HG03342 (cell line): Measurements from ENCODE around the gene FSTL4.
"Not testable (repeated sequence)": the region's sequence is repeated elsewhere in the genome, so short reads cannot be mapped to it uniquely, and the experiment has no call there.

Experiments
- ATAC-seq: cut with Tn5 transposase; IDR thresholded peaks from one replicate; pipeline ENCODE4 v1.9.1; 2021; ENCODE audit warnings: mild to moderate bottlenecking, moderate library complexity; ENCODE audit not compliant: unreplicated experiment

The FSTL4 gene

DNA sequence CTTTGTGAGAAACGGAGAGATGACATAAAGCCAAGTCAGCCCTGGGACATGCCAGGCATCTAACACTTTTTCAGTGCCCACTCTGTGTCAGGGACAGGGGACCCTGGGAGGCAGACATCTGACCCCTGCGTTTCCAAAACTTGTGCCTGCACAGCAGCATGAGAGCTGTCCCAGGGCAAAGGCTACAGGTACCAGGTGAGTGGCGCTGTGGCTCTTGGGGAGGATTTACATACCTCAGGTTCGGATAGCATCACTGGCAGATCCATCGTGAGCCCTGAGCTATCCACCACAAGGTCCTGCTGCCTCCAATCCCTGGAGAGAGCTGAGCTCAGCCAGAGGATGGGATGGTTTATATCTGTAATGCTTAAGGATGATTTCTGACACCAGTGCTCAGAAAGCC lies 52.4 kb downstream of the FSTL4 start:
- no peak for ATAC-seq

DNA sequence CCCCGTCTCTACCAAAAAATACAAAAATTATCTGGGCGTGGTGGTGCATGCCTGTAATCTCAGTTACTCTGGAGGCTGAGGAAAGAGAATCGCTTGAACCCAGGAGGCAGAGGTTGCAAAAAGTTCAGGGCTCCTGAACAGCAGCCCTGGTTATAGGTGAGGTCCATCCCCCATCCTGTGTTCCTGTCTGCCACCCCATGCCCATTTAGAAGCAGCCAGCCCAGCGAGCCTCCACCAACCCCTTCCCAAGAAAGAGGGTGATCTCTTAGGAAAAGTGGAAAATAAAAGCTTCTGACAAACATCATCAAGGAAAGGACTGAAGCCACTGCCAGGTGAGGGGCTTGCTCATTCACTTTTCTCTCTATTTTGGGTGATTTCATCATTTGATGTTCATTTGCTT lies 55.8 kb downstream of the FSTL4 start:
- no peak for ATAC-seq

DNA sequence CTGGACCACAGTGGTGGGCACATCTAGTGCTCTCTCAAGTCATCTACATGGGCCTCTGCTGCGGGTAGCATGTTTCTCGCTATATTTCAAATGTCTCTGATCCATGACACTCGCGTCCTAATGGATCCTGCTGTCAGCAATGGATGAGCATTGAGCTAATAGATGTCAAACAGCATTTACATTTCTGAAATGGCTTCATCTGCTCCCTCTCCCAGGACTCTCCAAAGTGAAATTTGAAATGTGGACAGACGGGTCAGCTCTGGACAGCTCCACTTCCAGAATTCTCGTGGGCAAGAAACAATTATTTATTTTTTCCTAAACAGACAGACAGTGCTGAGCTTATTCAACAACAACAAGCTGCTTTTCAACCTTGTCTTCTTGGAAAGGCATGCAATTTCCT lies 58.1 kb downstream of the FSTL4 start:
- no peak for ATAC-seq

DNA sequence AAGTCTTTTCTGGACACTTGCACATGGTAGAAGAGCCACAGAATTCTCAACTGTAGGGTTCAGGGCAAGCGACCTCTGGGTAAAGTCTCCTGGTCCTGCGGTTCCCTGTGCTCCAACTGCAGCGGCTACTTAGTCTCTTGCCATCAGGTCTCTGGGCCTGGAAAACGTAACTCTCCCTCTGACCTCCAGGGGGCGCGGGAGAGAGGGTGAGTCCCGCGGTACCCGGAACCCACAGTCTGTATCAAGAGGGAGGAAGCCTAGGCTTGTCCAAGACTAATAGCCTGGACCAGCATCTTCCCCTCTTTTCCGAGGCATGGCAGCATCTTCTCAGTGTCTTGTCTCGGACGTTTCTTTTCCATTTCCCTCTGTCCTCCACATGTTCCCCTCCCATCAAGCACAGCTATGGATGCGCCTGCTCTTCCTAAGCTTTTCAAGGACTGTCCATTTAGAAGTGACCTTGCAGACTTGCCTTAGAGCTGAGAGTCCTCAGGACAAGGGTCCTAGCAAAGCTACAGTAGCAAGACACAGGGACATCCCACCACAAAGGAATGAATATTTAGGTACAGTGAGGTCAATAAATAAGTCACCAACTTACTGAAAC lies 59.3 kb downstream of the FSTL4 start:
- ATAC-seq = peak; percentile 63

DNA sequence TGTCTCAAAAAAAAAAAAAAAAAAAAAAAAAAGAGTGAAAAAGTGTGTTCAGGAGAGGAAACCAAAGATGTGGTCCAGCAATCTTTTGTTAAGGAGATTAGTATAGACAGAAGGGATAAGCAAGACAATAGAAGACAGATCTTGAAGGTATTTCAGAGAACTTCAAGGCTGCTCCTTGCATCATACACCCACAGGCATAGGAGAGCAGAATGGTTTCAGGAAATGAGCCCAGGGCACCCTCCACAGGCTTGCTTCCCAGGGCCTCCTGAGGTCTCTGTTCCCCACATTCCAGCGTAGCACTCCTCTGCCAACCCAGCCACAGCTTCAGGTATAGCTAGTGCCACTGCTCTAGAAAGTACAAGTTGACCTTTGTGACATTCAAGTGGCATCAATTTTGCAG lies 65.8 kb downstream of the FSTL4 start:
- no peak for ATAC-seq

DNA sequence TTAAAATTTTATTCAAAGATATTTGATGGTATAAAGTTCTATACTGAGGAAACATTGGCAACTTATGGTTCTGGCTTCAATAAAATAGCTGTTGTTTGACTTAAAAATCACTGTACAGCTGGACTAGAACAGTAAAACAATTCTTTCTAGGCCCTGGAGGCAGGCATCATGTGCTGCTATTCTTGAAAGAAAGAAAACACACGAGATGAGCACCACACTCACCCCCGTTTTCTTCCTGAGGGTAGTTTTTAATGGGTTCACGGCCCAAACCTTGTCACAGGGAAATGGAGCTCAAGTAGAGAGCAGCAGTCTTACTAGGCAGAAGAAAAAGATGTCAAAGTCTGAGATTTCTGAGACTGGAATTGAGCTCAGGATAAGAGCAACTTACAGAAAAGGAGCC lies 68.0 kb downstream of the FSTL4 start:
- ATAC-seq = no peak

DNA sequence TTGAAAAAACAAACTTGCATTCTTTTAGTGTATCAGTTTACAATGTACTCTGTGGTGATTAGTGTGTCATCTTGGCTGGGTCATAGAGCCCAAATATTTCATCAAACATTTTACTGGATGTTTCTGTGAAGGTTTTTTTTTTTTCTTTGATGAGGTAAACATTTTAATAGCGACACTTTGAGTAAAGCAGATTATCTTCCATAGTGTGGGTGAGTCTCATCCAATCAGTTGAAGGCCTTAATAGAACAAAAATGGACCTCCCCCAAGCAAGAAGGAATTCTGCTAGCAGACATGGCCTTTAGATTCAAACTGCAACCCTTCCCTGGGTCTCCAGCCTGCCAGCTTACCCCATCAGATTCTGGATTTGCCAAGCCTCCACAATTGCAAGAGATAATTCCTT lies 72.5 kb downstream of the FSTL4 start:
- no peak for ATAC-seq

DNA sequence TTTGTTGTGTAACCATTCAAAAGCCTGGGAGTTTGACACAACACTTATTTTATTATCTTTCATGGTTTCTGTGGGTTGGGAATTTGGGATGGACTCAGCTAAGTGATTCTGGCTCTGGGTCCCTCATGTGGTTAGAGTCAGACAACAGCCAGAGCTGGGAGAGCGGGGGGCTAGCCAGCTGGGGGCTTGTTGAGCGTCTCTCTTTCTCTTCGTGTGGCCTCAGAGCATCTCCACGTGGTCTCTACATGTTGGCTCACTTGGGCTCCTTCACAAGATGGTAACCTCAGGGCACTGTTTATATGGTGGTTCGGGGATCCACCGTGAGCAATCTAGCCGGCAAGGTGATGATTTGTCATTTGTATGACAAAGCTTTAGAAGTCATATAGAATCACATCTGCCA lies 73.6 kb downstream of the FSTL4 start:
- no peak for ATAC-seq

DNA sequence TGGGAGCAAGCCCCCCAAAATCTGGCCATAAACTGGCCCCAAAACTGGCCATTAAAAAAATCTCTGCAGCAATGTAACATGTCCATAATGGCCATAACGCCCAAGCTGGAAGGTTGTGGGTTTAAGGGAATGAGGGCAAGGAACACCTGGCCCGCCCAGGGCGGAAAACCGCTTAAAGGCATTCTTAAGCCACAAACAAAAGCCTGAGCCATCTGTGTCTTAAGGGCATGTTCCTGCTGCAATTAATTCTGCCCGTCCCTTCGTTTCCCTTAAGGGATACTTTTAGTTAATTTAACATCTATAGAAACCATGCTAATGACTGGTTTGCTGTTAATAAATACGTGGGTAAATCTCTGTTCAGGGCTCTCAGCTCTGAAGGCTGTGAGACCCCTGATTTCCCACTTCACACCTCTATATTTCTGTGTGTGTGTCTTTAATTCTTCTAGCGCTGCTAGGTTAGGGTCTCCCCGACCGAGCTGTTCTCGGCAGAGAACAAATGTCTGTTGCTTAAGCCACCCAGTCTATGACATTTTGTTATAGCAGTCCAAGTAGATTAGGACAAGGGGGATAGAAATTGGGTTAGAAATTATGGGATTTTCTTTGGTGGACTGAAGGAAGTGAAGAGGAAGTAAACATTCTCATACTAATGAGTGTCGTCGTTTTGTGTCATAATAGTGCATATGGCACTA lies 77.0 kb downstream of the FSTL4 start:
- not testable (repeated sequence) for ATAC-seq

DNA sequence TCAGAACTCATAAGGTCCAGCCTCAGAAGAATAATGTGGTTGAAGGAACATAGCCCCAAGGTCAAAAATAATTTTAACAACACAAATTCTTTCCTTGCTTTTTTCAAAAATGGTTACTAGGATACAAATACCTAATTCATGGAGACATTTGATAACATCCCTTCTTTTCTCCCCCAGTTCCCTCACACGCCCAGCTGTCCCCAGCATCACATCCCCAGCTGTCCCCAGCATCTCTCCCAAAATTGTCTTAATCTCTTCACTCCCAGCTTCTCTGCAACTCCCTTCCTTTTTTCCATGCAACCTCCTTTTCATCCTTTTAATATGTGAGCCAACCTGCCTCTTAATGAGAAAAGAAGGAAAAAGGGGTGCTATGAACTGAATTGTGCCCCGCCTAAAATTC lies 77.8 kb downstream of the FSTL4 start:
- no peak for ATAC-seq

DNA sequence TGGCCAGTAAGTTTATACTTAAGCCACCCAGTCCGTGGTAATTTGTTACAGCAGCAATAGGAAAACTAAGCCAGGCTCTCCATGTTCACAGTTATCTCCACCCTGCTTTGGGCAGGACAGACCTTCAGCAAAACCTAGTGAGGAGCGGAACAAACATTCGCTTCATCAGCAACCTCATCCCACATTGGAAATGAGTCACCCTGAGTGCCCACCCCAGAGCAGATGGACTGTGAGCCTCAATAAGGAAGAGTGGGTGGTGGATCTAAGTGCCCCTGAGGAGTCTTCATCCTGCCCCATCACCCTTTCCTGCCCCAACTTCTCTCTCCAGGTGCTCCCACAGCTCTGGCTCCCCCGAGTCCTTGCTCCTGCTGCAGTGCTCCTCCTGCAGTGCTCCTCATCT lies 78.8 kb downstream of the FSTL4 start:
- ATAC-seq = no peak

DNA sequence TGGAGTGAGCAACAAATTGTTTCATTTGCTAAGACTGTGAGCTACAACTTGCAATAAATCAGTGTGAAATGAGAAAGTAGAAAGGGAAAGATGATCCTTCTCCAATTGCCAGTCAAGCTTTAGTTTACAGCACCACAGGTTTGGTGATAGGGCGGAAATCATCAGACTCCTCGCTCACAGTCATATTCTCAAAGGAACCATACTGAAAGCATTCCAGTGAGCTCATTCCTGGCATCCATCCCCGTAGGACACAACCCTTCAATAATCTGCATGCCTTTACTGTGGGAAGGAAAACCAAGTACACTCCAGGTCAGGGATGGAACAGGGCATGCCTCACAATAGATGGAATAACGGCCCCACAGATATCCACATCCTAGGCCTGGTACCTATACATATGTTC lies 80.7 kb downstream of the FSTL4 start:
- ATAC-seq = no peak

DNA sequence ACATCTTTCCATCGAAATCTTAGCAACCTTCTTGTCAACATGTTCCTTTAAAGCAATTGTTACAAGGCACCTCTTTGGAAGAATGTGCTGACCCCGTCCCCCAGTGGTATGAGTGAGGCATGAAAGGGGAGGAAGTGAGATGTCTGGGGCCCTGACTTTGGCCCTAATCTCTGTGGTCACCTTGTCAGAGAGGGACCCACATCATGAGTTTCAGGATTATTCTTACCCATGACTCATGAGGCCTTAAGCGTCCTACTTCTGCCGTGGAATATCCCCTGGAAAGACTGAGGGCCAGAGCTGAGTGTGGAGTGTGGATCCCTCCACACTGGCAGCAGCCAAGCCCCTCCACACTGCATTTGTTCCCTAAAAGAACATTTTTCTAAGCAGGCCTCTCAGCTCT lies 81.2 kb downstream of the FSTL4 start:
- no peak for ATAC-seq

DNA sequence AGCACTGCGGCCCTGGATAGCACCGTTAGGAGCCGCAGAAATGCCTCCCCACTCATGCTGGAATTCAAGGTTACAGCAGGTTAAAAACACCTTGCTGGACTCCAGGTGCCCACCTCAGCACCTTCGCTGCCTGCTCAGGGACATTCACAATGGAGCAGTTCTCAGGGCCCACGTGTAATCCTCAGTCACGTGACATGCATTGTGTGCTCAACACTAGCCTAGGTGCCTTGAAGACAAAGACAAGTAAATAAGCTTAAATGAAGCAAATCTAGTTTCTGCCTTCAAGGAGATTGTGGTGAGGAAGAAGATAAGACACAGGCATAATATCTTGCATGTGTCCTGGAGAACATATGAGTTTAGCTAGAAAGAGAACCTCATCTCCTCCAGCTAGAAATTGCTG lies 82.1 kb downstream of the FSTL4 start:
- ATAC-seq = no peak

DNA sequence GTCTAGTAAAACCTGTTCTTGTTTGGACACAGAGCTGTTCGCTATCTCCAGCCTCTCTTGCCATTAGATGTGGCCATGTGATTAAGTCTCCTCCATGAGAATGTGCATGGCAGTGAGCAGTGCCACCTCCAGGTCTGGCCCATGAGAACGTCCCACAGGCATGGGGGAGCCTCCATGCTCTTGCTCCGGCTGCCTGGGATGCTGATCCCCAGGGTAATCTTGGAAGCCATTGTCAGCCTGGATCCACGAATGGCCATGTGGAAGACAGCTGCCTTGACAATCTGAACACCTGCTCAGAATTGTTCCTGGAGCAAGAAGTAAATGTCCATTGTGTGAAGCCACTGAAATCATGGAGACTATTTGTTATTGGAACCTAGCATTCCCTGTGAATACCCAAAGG lies 83.5 kb downstream of the FSTL4 start:
- no peak for ATAC-seq

DNA sequence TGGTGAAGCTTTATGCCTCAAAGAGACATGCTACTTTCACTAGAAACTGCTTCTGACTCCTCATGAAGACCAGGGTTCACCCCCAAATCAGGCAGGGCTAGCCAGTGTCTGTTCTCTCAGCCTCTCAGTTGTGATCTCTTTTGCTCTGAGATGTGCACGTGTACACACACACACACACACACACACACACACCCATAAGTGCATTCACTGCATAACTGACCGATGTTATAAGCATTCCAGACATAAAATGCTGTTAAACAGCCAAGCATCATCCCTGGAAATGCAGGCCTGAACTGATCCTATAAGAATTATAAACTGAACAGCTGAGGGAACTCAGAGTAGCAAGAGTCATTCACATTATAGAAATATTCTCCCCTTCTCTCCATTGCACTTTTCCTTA lies 85.0 kb downstream of the FSTL4 start:
- no peak for ATAC-seq

DNA sequence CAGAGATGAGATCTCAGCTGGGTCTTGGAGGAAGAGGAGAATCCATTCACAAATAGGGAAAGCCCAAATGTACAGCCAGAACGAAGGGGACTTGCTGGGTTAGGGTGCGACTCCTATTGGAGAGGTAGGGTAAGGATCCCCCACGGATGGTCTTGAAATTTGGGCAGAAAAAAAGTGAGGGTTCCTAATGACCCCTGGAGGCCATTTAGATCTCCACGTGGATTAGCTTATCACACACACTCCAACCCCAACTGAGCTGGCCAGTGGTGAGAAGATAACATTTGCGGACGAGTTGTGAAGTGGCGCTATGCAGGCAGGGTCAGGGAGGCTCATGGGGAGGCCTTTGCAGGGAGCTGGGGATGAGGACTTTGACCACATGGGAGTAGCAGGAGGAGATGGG lies 86.0 kb downstream of the FSTL4 start:
- ATAC-seq = no peak

DNA sequence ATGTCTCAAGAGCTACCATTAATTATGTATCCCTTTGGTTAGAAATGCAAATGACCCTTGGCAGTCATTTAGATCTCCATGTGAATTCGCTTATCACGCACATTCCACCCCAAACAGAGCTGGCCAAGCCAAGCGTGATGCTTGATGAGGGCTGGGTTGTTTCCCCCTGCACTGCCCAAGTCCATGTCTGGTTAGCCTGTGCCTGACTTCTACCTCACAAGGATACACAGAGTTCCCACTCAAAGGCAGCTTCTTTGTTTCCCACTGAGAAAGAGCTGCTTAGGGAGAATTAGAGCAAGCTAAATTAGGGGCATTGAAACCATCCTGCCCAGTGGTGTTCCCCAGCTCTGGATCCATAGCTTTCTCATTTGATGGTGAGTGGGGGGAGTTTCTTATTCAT lies 87.2 kb downstream of the FSTL4 start:
- ATAC-seq = no peak

DNA sequence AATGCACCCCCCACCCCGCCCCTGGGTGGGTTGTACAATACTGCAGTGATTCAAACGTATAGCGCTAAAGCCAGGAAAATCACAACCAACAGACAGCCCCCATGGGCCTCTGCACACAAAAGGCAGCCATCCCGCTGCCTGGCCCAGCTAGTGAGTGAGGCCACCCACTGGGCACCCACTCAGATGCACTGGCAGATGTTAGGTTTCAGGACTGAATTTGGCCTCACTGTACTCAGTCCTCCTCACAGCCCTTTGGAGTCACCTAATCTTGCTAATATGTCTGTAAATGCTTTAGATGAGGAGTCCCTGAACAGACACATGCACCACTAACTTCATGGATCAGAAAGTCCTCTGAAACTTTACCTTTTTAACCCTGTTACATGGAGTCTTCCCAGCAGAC lies 87.7 kb downstream of the FSTL4 start:
- ATAC-seq = no peak

DNA sequence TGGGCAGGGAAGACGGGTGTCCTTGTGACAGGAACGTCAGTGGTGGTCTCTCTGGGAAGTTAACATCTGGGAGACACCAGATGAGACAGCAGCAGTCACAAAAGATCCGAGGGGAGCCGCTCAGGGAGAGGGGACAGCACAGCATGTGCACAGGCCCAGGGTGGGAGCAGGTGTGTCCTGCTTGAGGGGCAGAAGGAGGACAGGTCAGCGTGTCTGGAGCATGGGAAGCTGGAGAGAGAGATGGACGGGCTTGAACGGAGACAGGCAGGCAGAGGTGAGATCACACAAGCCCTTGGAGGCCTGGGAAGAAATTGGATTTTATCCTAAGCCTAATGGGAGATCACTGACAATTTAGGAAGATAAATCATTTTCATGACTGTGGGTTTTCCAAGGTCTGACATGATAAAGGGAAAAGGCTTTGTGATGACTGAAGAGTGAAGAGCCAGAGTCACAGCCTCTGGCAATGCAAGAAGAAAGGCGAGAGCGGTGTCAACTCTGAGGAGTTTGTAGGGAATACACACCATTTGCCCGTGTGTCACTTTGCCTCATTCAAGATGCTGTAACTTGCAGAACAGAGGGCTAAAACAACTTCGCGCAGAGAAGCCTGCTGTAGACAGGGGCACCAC lies 88.3 kb downstream of the FSTL4 start:
- no peak for ATAC-seq

DNA sequence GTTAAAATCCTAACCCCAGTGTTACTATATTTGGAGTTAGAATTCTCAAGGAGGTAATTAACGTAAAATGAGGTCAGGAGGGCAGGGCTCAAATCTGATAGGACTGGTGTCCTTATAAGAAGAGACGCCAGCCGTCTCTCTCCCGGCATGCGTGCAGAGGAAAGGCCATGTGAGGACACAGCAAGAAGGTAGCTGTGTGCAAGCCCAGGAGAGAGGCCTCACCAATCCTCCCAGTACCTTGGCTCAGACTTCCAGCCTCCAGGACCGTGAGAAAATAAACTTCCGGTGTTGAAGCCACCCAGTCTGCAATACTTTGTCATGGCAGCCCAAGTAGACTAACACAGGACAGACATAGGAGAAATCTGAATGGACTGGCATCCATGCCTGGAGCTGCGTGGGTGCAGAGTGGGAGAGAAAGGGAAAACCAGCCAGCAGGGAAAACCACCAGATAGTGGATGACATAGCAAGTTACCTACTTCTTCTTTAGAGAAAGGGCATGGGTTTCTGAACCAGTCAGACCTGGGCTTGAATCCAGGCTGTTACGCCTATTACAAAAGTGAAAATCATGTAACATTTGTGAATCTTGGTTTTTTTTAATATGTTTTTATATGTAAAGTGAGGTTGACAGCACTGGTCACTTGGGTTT lies 89.2 kb downstream of the FSTL4 start:
- ATAC-seq = no peak

DNA sequence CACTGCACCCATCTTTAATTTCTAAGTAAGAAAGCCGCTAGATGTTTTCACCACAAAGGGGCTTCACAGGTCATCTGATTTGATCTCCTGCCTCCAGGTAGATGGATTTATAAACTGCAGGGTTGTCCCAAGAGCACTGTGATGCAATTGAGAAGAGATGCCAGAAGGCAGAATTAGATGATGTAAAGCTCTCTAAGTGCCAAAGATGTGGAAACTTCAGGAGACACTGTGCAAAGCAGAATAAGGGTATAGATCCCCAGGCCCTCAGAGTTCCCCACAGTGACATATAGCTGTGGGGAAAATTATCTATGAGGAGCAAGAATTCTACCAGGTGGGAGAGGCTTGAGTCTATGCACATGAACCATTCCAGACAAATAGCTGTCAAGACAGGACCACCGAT lies 90.5 kb downstream of the FSTL4 start:
- ATAC-seq = no peak
